DND-41 (cell line): ENCODE measurements around the gene OST4.

Source experiments
- ATAC-seq: fragments of 200-7000 bp; cut with Tn5 transposase; 3 replicates; pipeline ENCODE4 v1.9.1; 2021; ENCODE audit warnings: low read depth; ENCODE audit not compliant: insufficient read depth
- DNase-seq: peaks from one replicate; pipeline ENCODE4 v3.0.0-alpha.2; 2020
- H2AFZ ChIP-seq: 2 replicates; pipeline ENCODE4 v1.6.0; 2012; ENCODE audit warnings: low read depth, low read length
- H3K27ac ChIP-seq: 2 replicates; pipeline ENCODE4 v1.5.1; 2012; ENCODE audit warnings: low read length, inconsistent platforms
- H3K27me3 ChIP-seq: fragments of 200-600 bp; sonication (generic); 2 replicates; pipeline ENCODE4 v1.6.0; 2012; ENCODE audit warnings: low read length, mild to moderate bottlenecking, inconsistent platforms; ENCODE audit not compliant: insufficient read depth, poor library complexity
- H3K36me3 ChIP-seq: 2 replicates; pipeline ENCODE4 v1.5.1; 2012; ENCODE audit warnings: low read length, inconsistent platforms; ENCODE audit not compliant: insufficient read depth
- H3K4me1 ChIP-seq: 2 replicates; pipeline ENCODE4 v1.5.1; 2012; ENCODE audit warnings: mild to moderate bottlenecking, low read length; ENCODE audit not compliant: insufficient read depth
- H3K4me2 ChIP-seq: 2 replicates; pipeline ENCODE4 v1.6.0; 2012; ENCODE audit warnings: mild to moderate bottlenecking, moderate library complexity, low read length, inconsistent platforms; ENCODE audit not compliant: insufficient read depth
- H3K4me3 ChIP-seq, 2 experiments: fragments of 200-600 bp in 1 of 2; shearing (Covaris generic) in 1 of 2; 2 replicates each; pipeline ENCODE4 v1.5.1; 2012 to 2016; ENCODE audit warnings: inconsistent platforms in 2 of 2, low read length in 2 of 2, mild to moderate bottlenecking in 2 of 2, low read depth in 1 of 2, moderate library complexity in 1 of 2
- H3K79me2 ChIP-seq: 2 replicates; pipeline ENCODE4 v1.6.0; 2012; ENCODE audit warnings: low read length, inconsistent platforms; ENCODE audit not compliant: insufficient read depth
- H3K9ac ChIP-seq: 2 replicates; pipeline ENCODE4 v1.6.0; 2012; ENCODE audit warnings: low read depth, mild to moderate bottlenecking, inconsistent platforms, low read length, moderate library complexity
- H3K9me3 ChIP-seq: 2 replicates; pipeline ENCODE4 v1.5.1; 2012; ENCODE audit warnings: low read length, moderate library complexity, mild to moderate bottlenecking, inconsistent platforms; ENCODE audit not compliant: insufficient read depth, severe bottlenecking
- H4K20me1 ChIP-seq: 2 replicates; pipeline ENCODE4 v1.6.0; 2012; ENCODE audit warnings: low read length; ENCODE audit not compliant: insufficient read depth
- CTCF ChIP-seq: IDR thresholded peaks from 2 replicates; pipeline ENCODE4 v1.5.1; 2012; ENCODE audit warnings: borderline replicate concordance, low read length, moderate library complexity, mild to moderate bottlenecking; ENCODE audit not compliant: poor library complexity, severe bottlenecking; ENCODE audit errors: extremely low read depth
- EZH2 ChIP-seq: IDR thresholded peaks from 3 replicates; pipeline ENCODE4 v1.6.1; 2012; ENCODE audit warnings: borderline replicate concordance, low read depth, mild to moderate bottlenecking, moderate library complexity, low read length, inconsistent platforms; ENCODE audit not compliant: severe bottlenecking

Gene OST4

GRCh38 chr2:27051902-27052645, 19.4 kb downstream of the OST4 start:
- DNase-seq (no peak), ATAC-seq (no peak)
- Histone ChIP-seq H3K4me3 (peak overlapping the region; percentile 85 to 93; a peak in 3 of 4 replicates), H3K9ac (peak overlapping the region; percentile 58), H3K4me1 (peaks cover 30% of the 10 kb centered on the region), H2AFZ (peak overlapping the region; percentile 93), H3K9me3 (no peaks in the 10 kb centered on the region), H3K4me2 (peak overlapping the region; percentile 74), H3K27me3 (no peaks in the 10 kb centered on the region), H3K79me2 (peaks cover 12% of the 10 kb centered on the region), H4K20me1 (no peaks in the 10 kb centered on the region), H3K36me3 (peaks cover 43% of the 10 kb centered on the region), H3K27ac (peak overlapping the region; percentile 74)
- no peak for TF ChIP-seq EZH2
- no peak for TF ChIP-seq CTCF

- H3K36me3 ChIP-seq = peaks cover 35% of the 10 kb centered on the region
Observed at GRCh38 chr2:27050996-27051901, 20.2 kb downstream of the OST4 start, which contains the start of gene AGBL5. AGBL5 (plus strand) TSS chr2:27051668; CDS start chr2:27052959, 1,291 bp downstream.

GRCh38 chr2:27050281-27050995, 21.0 kb downstream of the OST4 start:
- H3K9ac ChIP-seq = peak overlapping the region; percentile 58
- ATAC-seq = peak; percentile 69

More at GRCh38 chr2:27050996-27051901, 20.2 kb downstream of the OST4 start, which contains the start of gene AGBL5:
- peak; percentile 74 for ATAC-seq
- Histone ChIP-seq H3K4me3 (peak within 1 kb of the TSS; percentile 85 to 93), H2AFZ (peak within 1 kb of the TSS; percentile 93), H3K27ac (peak within 1 kb of the TSS; percentile 85), H4K20me1 (no peaks in the 10 kb centered on the region), H3K79me2 (peaks cover 12% of the 10 kb centered on the region), H3K4me1 (peaks cover 30% of the 10 kb centered on the region), H3K4me2 (peak within 1 kb of the TSS; percentile 74), H3K9ac (peak within 1 kb of the TSS; percentile 58), H3K9me3 (no peaks in the 10 kb centered on the region), H3K27me3 (no peaks in the 10 kb centered on the region)
- peak; percentile 98 for DNase-seq
- TF ChIP-seq CTCF (no peak), EZH2 (no peak)

More at GRCh38 chr2:27050281-27050995, 21.0 kb downstream of the OST4 start:
- TF ChIP-seq EZH2 (no peak), CTCF (peak; percentile 43)
- Histone ChIP-seq H3K9me3 (no peaks in the 10 kb centered on the region), H3K27ac (peak overlapping the region; percentile 85), H2AFZ (peak overlapping the region; percentile 93), H4K20me1 (no peaks in the 10 kb centered on the region), H3K4me1 (peaks cover 30% of the 10 kb centered on the region), H3K79me2 (peaks cover 12% of the 10 kb centered on the region), H3K4me2 (peak overlapping the region; percentile 74), H3K27me3 (no peaks in the 10 kb centered on the region), H3K36me3 (peaks cover 27% of the 10 kb centered on the region), H3K4me3 (peak overlapping the region; percentile 85 to 93)
- DNase-seq = peak; percentile 93
